Skeletal muscle tissue (tissue), 5 donors: Measurements from ENCODE around the gene WDR26. TPM values are rescaled to one million over a fixed set of nuclear protein-coding genes. Genes with fewer than 3 reads are reported as not detected.

Experiments used
- H3K27ac ChIP-seq: one replicate; pipeline ENCODE4 v1.7.0; 2013; ENCODE audit warnings: mild to moderate bottlenecking, low read depth, low read length, inconsistent platforms
- H3K27me3 ChIP-seq, 3 donors: one replicate each; pipeline ENCODE4 v1.7.0; 2013; ENCODE audit warnings: low read length in 3 of 3; ENCODE audit not compliant: control insufficient read depth in 3 of 3, insufficient read depth in 3 of 3
- H3K36me3 ChIP-seq, 3 donors: one replicate each; pipeline ENCODE4 v1.7.0; 2013; ENCODE audit warnings: low read length in 3 of 3; ENCODE audit not compliant: control insufficient read depth in 3 of 3, insufficient read depth in 3 of 3
- H3K4me1 ChIP-seq, 3 donors: one replicate each; pipeline ENCODE4 v1.7.0; 2013; ENCODE audit warnings: low read length in 3 of 3, mild to moderate bottlenecking in 3 of 3; ENCODE audit not compliant: control insufficient read depth in 3 of 3, insufficient read depth in 3 of 3
- H3K4me3 ChIP-seq, 3 donors: one replicate each; pipeline ENCODE4 v1.7.0; 2013; ENCODE audit warnings: low read length in 3 of 3
- H3K9ac ChIP-seq, 3 donors: one replicate each; pipeline ENCODE4 v1.7.0; 2013; ENCODE audit warnings: low read length in 3 of 3, mild to moderate bottlenecking in 3 of 3, moderate library complexity in 2 of 3, low read depth in 1 of 3
- H3K9me3 ChIP-seq, 3 donors: one replicate each; pipeline ENCODE4 v1.7.0; 2013; ENCODE audit warnings: low read length in 3 of 3; ENCODE audit not compliant: control insufficient read depth in 3 of 3
- small RNA-seq: library from RNA; depleted of rRNA; stranded (forward); fragments of <200 nt; gene quantifications from one replicate; pipeline ENCODE3, GENCODE V24; 2014
- total RNA-seq: library from RNA; depleted of rRNA; stranded (reverse); fragments of >200 nt; gene quantifications from one replicate; pipeline ENCODE4 v1.2.3, GENCODE V29; 2014
- donor health status: Osteomylitis.

WDR26 gene
- total RNA-seq, 1 donor from 2014 or later, result 64.2 TPM

DNA sequence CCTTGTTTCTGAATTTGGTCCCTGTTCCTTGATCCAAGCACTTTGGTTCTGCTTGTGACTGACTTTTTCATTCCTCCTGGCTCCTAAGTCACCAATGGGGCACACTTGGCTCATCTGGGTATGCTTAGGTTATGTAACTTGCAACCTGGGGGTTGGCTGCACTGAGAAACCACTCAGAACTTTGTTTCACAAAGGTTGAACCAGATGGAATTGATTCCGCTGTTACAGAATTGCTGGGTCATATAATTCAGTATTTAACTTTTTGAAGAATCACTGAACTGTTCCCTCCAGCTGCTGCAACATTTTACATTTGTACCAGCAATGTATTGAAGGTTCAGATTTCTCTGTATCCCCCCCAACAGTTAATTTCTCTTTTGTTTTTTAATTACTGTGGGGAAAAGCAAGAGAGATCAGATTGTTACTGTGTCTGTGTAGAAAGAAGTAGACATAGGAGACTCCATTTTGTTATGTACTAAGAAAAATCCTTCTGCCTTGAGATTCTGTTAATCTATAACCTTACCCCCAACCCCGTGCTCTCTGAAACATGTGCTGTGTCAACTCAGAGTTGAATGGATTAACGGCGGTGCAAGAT lies 95.1 kb downstream of the WDR26 start:
- peaks cover 0 to 5% (median 4%) of the 10 kb centered on the region in 3 donors for H3K27me3 ChIP-seq
- peaks cover 0 to 5% (median 4%) of the 10 kb centered on the region in 3 donors for H3K9me3 ChIP-seq
- H3K9ac ChIP-seq, result no peak overlapping the region
- H3K36me3 ChIP-seq, result no peaks in the 10 kb centered on the region
- peaks cover 3 to 4% (median 4%) of the 10 kb centered on the region in 3 donors for H3K4me1 ChIP-seq
- H3K27ac ChIP-seq, result no peak overlapping the region
- no peak overlapping the region for H3K4me3 ChIP-seq

DNA sequence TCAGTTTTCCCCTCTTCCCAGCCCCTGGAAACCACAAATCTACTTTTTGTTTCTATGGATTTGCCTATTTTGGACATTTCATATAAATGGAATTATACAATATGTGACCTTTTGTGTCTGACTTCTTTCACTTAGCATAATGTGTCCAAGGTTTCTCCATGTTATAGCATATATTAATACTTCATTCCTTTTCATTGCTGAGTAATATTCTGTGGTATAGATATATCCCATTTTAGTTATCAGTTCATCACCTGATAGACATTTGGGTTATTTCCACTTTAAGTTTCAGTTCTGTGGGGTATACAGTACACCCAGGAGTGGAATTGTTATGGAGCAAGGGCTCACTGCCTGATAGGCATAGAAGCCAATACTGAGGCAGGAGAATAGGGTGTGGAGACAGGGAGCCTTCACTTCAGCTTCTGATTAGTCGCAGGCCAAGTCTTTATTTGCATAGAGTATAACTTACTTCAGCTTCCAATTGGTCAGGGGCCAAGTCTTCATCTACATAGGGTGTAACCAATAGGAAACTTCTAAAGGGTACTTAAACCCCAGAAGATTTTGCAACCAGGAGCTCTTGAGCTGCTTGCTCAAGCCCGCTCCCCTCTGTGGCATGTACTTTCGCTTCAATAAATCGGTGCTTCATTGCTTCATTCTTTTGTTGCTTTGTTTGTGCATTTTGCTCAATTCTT lies 96.3 kb downstream of the WDR26 start:
- Histone ChIP-seq H3K4me1 (peaks cover 3 to 8% (median 4%) of the 10 kb centered on the region in 3 donors), H3K36me3 (no peaks in the 10 kb centered on the region), H3K9ac (no peak overlapping the region), H3K4me3 (no peak overlapping the region), H3K27ac (no peak overlapping the region), H3K9me3 (no peaks in the 10 kb centered on the region), H3K27me3 (peaks cover 0 to 5% (median 4%) of the 10 kb centered on the region in 3 donors)

Small RNA genes lying within 50 kb of the gene (small RNA-seq; reads per million reads assigned to genes)
- 0.19 reads per million for gene MIR4742

Other genes with a start within 250 kb of the WDR26 start
- gene NVL, start 104.6 kb downstream of the WDR26 start, total RNA-seq, result 26.6 TPM
- gene CNIH4, start 77.9 kb downstream of the WDR26 start, total RNA-seq, result 54.3 TPM
- gene CNIH3, start 181.5 kb upstream of the WDR26 start, total RNA-seq, result 4.2 TPM